PC-3 (cell line): ENCODE data around the gene LUZP1. TPM values are rescaled to one million over a fixed set of nuclear protein-coding genes. Genes with fewer than 3 reads are reported as not detected.

ENCODE experiments used
- ATAC-seq: fragments of 200-7000 bp; cut with Tn5 transposase; 2 replicates; pipeline ENCODE4 v1.9.1; 2020; ENCODE audit warnings: mild to moderate bottlenecking, moderate library complexity
- BruUV-seq: library from RNA; stranded (reverse); fragments of 400-500 nt; replicated peaks from 2 replicates; lab custom pipeline; 2021; lab: Mats Ljungman, UMichigan
- CTCF ChIA-PET: fragments of 300-600 bp; sonication (Branson Sonifier 250); formaldehyde crosslinking; loops from one replicate; lab custom pipeline; 2022; ENCODE audit warnings: antibody characterized with exemption; lab: Charles Lee
- POLR2A ChIA-PET: fragments of 300-600 bp; sonication (Branson Sonifier 250); formaldehyde crosslinking; loops from one replicate; lab custom pipeline; 2022; ENCODE audit warnings: antibody characterized with exemption; ENCODE audit not compliant: unreplicated experiment; lab: Charles Lee
- DNase-seq: peaks from one replicate; pipeline ENCODE4 v3.0.0-alpha.2; 2015
- H2AFZ ChIP-seq: fragments of 300-600 bp; sonication (generic); 2 replicates; pipeline ENCODE4 v1.6.0; 2016; ENCODE audit warnings: antibody characterized with exemption, low read length
- H3F3A ChIP-seq: fragments of 300-600 bp; sonication (generic); one replicate; pipeline ENCODE4 v1.6.0; 2017; ENCODE audit warnings: antibody characterized with exemption, low read length, control low read depth, mild to moderate bottlenecking; ENCODE audit not compliant: unreplicated experiment
- H3K27ac ChIP-seq: fragments of 300-600 bp; sonication (generic); 2 replicates; pipeline ENCODE4 v1.5.1; 2016; ENCODE audit warnings: mild to moderate bottlenecking, low read length
- H3K27me3 ChIP-seq: fragments of 300-600 bp; sonication (generic); 2 replicates; pipeline ENCODE4 v1.6.1; 2016; ENCODE audit warnings: low read length, mixed read lengths
- H3K36me3 ChIP-seq: fragments of 300-600 bp; sonication (generic); 2 replicates; pipeline ENCODE4 v1.6.1; 2016; ENCODE audit warnings: low read depth, mixed run types, low read length, mixed read lengths
- H3K4me1 ChIP-seq: fragments of 300-600 bp; sonication (generic); 2 replicates; pipeline ENCODE4 v1.5.1; 2016; ENCODE audit warnings: low read length; ENCODE audit not compliant: insufficient read depth
- H3K4me2 ChIP-seq: fragments of 300-600 bp; sonication (generic); 2 replicates; pipeline ENCODE4 v1.6.0; 2016; ENCODE audit warnings: low read length
- H3K4me3 ChIP-seq: fragments of 300-600 bp; sonication (generic); 2 replicates; pipeline ENCODE4 v1.5.1; 2016; ENCODE audit warnings: mild to moderate bottlenecking, low read length, mixed read lengths
- H3K79me2 ChIP-seq: fragments of 300-600 bp; sonication (generic); 2 replicates; pipeline ENCODE4 v1.6.1; 2017; ENCODE audit warnings: low read length, mixed read lengths
- H3K9ac ChIP-seq: fragments of 300-600 bp; sonication (generic); 2 replicates; pipeline ENCODE4 v1.6.0; 2016; ENCODE audit warnings: mild to moderate bottlenecking, low read length
- H3K9me2 ChIP-seq: fragments of 300-600 bp; sonication (generic); replicated peaks from 2 replicates; pipeline ENCODE4 v1.6.1; 2016; ENCODE audit warnings: mixed run types, low read length, mixed read lengths
- H3K9me3 ChIP-seq: fragments of 300-600 bp; sonication (generic); 2 replicates; pipeline ENCODE4 v1.6.1; 2016; ENCODE audit warnings: low read length, mixed read lengths
- H4K20me1 ChIP-seq: fragments of 300-600 bp; sonication (generic); 2 replicates; pipeline ENCODE4 v1.6.1; 2016; ENCODE audit warnings: low read length, mixed read lengths
- EZH2 ChIP-seq: fragments of 300-600 bp; sonication (generic); IDR thresholded peaks from one replicate; pipeline ENCODE4 v1.6.1; 2017; ENCODE audit warnings: antibody characterized with exemption, mild to moderate bottlenecking, low read length; ENCODE audit not compliant: unreplicated experiment
- EZH2phosphoT487 ChIP-seq: fragments of 300-600 bp; sonication (generic); IDR thresholded peaks from 2 replicates; pipeline ENCODE4 v1.6.1; 2018; ENCODE audit warnings: mild to moderate bottlenecking, antibody characterized with exemption, low read length, borderline replicate concordance
- intact Hi-C: fragments of 100-400 bp; cut with micrococcal nuclease; formaldehyde crosslinking; loops from 2 replicates; pipeline ENCODE4 v1.9.0; 2023
- total RNA-seq: library from RNA; depleted of rRNA; stranded (reverse); fragments of >200 nt; gene quantifications from 2 replicates; pipeline ENCODE4 v1.2.3, GENCODE V29; 2014
- TF ChIP-seq, protein P1 (sequence below): fragments of 300-600 bp; sonication (generic); conservative IDR thresholded peaks from 2 replicates; pipeline ENCODE4 v1.5.1; 2017; ENCODE audit warnings: antibody characterized with exemption, low read depth, mild to moderate bottlenecking, low read length

LUZP1 gene
- total RNA-seq, 1 experiment from 2014 or later: 17.8 TPM

DNA sequence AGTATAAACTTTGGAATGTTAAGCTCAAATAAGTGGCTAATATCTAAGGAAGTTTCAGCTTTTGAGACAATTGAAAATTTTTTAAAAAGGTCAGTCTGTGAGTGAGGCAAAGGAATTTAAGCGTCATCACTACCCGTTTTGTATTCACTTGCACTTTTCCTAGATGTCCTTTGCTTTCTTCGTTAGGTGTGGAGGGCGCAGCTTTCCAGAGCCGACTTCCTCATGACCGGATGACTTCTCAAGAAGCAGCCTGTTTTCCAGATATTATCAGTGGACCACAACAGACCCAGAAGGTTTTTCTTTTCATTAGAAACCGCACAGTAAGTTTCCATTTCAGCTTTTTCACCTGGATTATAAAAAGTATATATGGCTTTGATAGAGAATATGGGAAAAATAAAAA, 118.5 kb downstream of the LUZP1 start:
- H3K4me1 ChIP-seq: no peaks in the 10 kb centered on the region
- H4K20me1 ChIP-seq: peaks cover 32% of the 10 kb centered on the region
- CTCF ChIA-PET: no interaction called here
- H3K79me2 ChIP-seq: peaks cover 75% of the 10 kb centered on the region
- peaks cover 43% of the 10 kb centered on the region for H3K36me3 ChIP-seq
- no peaks in the 10 kb centered on the region for H3K27me3 ChIP-seq
- H3K9ac ChIP-seq: no peak overlapping the region
- no peak overlapping the region for H3K27ac ChIP-seq
- H2AFZ ChIP-seq: no peak overlapping the region
- no peak overlapping the region for H3K4me3 ChIP-seq
- TF ChIP-seq EZH2 (no peak), EZH2phosphoT487 (no peak)
- TF ChIP-seq, protein P1, sequence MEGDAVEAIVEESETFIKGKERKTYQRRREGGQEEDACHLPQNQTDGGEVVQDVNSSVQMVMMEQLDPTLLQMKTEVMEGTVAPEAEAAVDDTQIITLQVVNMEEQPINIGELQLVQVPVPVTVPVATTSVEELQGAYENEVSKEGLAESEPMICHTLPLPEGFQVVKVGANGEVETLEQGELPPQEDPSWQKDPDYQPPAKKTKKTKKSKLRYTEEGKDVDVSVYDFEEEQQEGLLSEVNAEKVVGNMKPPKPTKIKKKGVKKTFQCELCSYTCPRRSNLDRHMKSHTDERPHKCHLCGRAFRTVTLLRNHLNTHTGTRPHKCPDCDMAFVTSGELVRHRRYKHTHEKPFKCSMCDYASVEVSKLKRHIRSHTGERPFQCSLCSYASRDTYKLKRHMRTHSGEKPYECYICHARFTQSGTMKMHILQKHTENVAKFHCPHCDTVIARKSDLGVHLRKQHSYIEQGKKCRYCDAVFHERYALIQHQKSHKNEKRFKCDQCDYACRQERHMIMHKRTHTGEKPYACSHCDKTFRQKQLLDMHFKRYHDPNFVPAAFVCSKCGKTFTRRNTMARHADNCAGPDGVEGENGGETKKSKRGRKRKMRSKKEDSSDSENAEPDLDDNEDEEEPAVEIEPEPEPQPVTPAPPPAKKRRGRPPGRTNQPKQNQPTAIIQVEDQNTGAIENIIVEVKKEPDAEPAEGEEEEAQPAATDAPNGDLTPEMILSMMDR: no peak
- ATAC-seq: no peak
- no peak overlapping the region for H3K4me2 ChIP-seq
- DNase-seq: no peak
- H3F3A ChIP-seq: no peaks in the 10 kb centered on the region
- POLR2A ChIA-PET: no interaction called here
- no peaks in the 10 kb centered on the region for H3K9me3 ChIP-seq
- no TSS peak for BruUV-seq
- intact Hi-C loops: no loop called here
- no peaks in the 10 kb centered on the region for H3K9me2 ChIP-seq

DNA sequence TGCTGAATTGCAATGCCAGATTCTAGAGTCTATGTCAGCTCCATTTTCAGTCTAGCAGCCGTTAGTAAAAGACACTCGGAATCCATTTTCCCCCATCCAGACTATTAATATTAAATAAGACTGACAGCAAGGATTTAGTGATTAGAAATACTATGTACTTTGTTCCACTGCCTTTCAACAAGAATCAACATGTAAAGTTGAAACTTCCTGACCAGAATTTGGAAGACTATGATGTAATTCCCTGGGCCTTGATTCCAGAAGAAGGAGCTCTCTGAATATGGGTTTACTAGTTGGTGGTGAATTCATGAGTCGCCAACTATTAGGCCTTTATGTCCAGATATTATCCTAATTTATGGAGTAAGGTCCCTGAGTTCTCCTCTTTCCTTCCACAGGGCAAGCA, 124.6 kb downstream of the LUZP1 start:
- Histone ChIP-seq H4K20me1 (peaks cover 60% of the 10 kb centered on the region), H3K9me2 (no peaks in the 10 kb centered on the region), H3K4me2 (no peak overlapping the region), H3K27ac (no peak overlapping the region), H3K9me3 (no peaks in the 10 kb centered on the region), H3K4me1 (no peaks in the 10 kb centered on the region), H2AFZ (no peak overlapping the region), H3K27me3 (no peaks in the 10 kb centered on the region), H3K9ac (no peak overlapping the region), H3K36me3 (peaks cover 30% of the 10 kb centered on the region), H3K79me2 (peaks cover 94% of the 10 kb centered on the region), H3K4me3 (no peak overlapping the region), H3F3A (no peaks in the 10 kb centered on the region)
- ATAC-seq: no peak
- ChIA-PET POLR2A (no interaction called here), CTCF (no interaction called here)
- no TSS peak for BruUV-seq
- DNase-seq: no peak
- TF ChIP-seq EZH2phosphoT487: no peak
- no peak for TF ChIP-seq EZH2
- TF ChIP-seq, protein P1: no peak
- intact Hi-C loops: no loop called here

DNA sequence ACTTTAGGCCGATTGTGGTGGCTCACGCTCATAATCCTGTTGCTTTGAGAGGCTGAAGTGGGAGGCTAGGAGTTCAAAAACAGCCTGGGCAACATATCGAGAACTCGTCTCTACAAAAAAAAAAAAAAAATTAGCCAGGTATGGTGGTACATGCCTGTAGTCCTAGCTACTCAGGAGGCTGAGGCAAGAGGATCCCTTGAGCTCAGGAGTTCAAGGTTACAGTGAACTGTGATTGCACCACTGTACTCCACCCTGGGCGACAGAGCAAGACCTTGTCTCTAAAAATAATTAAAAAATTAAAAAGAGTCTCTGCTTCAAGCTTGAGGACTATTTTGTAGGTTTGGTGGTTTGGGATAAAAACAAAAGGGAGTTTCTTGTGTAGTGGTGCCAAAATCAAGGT, 128.1 kb downstream of the LUZP1 start:
- H3K27me3 ChIP-seq: no peaks in the 10 kb centered on the region
- no peak overlapping the region for H2AFZ ChIP-seq
- no TSS peak for BruUV-seq
- H3K9me2 ChIP-seq: no peaks in the 10 kb centered on the region
- no peaks in the 10 kb centered on the region for H3K9me3 ChIP-seq
- H4K20me1 ChIP-seq: peaks cover 70% of the 10 kb centered on the region
- ChIA-PET CTCF (no interaction called here), POLR2A (interaction anchor here (0.6 to 0.7 kb wide), 2 partner anchors 13 to 249 kb away, joined by 4 to 9 read pairs; no protein-coding TSS in a partner anchor)
- DNase-seq (no peak), ATAC-seq (no peak)
- H3K79me2 ChIP-seq: peaks cover 95% of the 10 kb centered on the region
- intact Hi-C loops: no loop called here
- peaks cover 5% of the 10 kb centered on the region; the same call in 1 of the 2 replicates for H3K4me1 ChIP-seq
- H3K36me3 ChIP-seq: peaks cover 31% of the 10 kb centered on the region
- TF ChIP-seq, protein P1: no peak
- no peak for TF ChIP-seq EZH2phosphoT487
- TF ChIP-seq EZH2: no peak
- H3F3A ChIP-seq: no peaks in the 10 kb centered on the region
- no peak overlapping the region for H3K27ac ChIP-seq
- no peak overlapping the region for H3K4me3 ChIP-seq
- H3K4me2 ChIP-seq: no peak overlapping the region
- H3K9ac ChIP-seq: no peak overlapping the region
